Vagina (tissue), 2 donors: ENCODE measurements around the gene IGFLR1.

ENCODE experiments used
- CTCF ChIP-seq, 3 experiments: fragments of 450-650 bp in 2 of 3; fragments of 200-600 bp in 1 of 3; sonication (generic) in 1 of 3; IDR thresholded peaks; one replicate each; pipeline ENCODE4 v1.5.1; 2017 to 2019; ENCODE audit warnings: antibody characterized with exemption in 3 of 3, mild to moderate bottlenecking in 2 of 3, moderate library complexity in 2 of 3
- POLR2A ChIP-seq, 2 donors: fragments of 450-650 bp; IDR thresholded peaks; one replicate each; pipeline ENCODE4 v1.6.1; 2017; ENCODE audit warnings: antibody characterized with exemption in 2 of 2, mild to moderate bottlenecking in 2 of 2, moderate library complexity in 2 of 2

GRCh38 chr19:35741203-35741515 lies 1.1 kb downstream of the IGFLR1 start:
- TF ChIP-seq POLR2A (IDR thresholded peaks at IDR 0.05) (no peak), CTCF (IDR thresholded peaks at IDR 0.05) (no peak)
